Middle frontal gyrus (tissue), 1 donor: ENCODE results near the gene IL1R2.

Source experiments
- DNase-seq: peaks from one replicate; pipeline ENCODE4 v3.0.0-alpha.2; 2015; ENCODE audit warnings: low spot score; ENCODE audit errors: extremely low spot score

Gene IL1R2

GRCh38 chr2:102037681-102038080 lies 45.9 kb downstream of the IL1R2 start:
- no peak for DNase-seq

- DNase-seq, result no peak
Measured at GRCh38 chr2:102040229-102040628, 48.5 kb downstream of the IL1R2 start.

DNA sequence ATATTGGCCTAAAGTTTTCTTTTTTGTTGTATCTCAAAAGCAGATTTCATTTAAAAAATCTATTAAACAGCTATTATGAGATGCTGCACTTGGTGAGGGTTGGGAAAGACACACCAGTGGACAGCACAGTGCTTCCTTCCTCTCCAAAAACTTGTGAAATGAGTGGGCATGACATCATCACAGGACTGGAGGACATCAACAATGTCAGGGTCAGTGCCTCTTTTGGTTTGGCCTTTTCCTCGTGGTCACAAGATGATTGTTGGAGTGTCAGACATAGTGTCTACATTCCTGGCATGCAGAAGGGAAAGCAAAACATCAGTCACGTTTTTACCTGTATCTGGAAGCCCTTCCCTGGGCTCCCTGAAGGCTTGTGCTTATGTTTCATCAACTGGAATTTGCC lies 49.6 kb downstream of the IL1R2 start:
- no peak for DNase-seq

- no peak for DNase-seq
Measured at GRCh38 chr2:102042196-102043081, 50.7 kb downstream of the IL1R2 start.

- DNase-seq, result no peak
Measured at GRCh38 chr2:102043560-102043959, 51.8 kb downstream of the IL1R2 start.

- no peak for DNase-seq
Measured at GRCh38 chr2:102044235-102044896, 52.6 kb downstream of the IL1R2 start.

DNA sequence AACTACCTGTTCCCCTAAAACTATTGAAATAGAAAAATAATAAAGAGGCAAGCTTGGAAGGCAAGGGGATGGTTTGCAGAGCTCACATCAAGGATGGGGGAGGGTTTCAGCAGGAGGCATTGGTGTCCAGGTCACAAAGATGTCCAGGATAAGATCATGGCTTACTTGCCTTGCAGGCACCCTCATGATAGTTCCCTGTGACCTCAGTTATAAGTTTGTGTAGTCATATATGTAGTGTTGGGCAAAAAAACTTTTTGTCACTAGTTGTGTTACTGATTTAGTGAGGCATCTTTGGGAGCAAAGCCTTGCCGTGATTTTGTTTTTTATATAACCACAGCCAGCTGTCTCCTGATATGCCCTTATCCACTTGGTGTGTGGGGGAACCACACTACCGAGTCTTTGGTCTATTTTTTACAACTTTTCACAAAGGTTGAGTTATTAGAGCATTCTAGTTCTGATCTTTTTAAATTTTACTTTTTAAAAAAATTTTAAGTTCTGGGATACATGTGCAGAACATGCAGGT lies 53.3 kb downstream of the IL1R2 start:
- DNase-seq, result no peak

DNA sequence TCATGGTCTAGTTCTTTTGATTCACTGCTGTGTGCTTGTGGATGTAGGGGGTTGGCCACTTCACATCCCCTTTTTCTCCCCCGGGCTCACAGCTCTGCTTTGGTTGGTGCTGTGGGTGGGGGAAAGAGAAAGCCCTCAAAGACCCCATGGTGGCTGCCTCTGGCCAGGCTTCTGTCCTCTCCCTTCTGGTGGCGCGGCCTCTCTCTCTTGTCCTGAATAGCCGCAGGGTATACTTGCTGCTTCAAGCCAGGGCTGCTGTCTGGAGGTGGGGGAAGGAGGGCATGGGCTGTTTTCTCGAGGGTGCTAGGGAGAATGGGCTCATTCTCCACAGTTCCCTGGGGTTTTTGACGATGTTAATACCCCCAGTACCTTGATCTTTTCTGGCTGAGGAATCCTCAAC lies 53.9 kb downstream of the IL1R2 start:
- DNase-seq, result no peak

DNA sequence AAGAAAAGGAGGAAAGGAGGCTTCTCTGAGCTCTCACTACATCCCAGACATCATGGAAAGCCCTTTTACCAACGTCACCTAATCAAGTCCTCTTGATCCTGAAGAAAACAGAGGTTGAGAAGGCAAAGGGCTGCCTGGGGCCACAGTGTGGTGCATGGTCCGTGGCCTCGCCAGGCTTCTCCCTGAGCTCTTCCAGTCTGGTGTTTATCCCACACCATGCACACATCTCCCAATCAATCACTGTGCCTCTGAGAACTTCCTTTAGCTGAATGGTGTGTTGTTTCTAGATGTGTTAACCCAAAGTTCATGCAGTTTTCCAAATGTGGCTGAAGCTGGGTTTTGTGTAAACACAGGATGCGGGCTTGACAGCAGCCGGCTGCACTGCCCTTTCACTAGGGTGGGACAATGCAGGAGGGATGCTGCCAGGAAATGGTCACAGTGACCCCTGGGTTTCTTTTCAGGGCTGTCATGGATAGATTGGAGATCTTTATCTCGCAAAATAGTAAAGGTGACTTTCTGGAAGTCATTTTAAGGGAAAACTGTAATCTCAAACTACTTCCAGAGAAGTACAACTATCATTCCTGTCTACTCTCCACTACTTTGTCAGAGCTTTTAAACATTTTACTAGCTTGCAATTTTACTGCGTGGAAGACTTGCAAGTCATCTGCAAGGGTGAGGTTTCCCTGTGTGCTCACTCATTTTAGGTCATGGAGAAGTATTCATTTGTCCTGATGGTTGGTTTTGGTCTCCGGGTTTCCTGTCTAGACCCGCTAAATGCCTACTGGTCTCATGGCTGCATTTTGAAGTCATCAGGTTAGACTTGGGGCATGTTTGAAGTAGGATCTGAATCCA lies 54.6 kb downstream of the IL1R2 start:
- DNase-seq, result no peak

- no peak for DNase-seq
Measured at GRCh38 chr2:102048465-102048864, 56.7 kb downstream of the IL1R2 start.

DNA sequence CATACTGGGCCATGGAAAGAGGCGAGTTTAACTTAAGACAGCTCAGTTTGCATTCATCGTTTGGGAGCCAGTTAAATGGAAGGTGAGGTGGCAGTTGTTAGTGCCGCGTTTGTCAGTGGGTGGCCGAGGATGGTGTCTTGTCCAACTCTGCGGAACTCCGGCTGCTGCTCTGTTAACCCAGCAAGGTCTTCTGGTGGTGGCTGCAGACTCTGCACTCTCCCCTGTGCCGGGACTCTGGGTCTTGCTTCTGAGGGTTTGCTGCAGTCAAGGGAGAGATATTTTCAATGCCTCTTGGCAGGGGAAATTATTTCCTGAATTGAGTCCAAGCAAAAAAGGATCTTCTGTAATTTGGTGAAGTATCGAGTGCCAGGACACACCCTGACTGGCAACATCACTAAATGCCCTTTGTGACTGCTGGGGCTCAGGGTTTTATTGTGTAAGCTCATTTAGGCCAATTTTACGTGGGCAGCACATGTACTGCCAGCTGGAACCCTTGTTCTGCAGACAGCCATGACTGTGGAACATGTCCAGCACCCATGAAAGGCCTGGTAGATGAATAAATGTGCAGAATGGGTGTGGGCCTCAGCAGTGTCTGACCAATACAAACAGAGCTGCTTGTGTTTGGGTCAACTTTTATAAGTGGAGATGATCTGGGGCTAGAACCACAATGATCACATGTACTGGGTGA lies 58.1 kb downstream of the IL1R2 start:
- no peak for DNase-seq

DNA sequence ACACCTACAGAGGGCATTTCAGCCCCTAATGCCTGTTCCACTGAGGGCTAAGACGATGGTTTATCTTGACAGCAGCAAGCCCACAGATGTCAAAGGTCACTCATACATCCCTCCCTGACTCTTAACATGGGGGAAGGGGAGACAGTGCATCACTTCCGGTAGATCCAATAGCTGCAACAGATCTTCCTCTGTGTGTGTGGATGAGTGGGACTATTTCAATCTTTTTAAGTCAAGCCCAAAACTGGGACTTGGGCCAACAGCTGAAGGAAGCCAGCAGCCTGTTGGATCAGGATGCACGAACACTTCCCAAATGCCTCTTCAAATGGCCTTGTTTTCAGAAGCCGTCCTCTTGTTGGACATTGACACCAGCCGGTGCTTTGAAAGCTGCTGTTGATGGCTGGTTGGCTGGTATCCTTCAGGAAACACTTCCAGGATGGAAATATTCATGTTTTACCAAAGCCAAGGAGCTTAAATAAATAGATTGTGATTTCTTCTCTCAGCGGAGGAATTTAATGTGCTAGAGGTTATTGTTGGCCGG lies 59.2 kb downstream of the IL1R2 start:
- no peak for DNase-seq

- DNase-seq, result no peak
Measured at GRCh38 chr2:102051692-102052277, 60.0 kb downstream of the IL1R2 start.

DNA sequence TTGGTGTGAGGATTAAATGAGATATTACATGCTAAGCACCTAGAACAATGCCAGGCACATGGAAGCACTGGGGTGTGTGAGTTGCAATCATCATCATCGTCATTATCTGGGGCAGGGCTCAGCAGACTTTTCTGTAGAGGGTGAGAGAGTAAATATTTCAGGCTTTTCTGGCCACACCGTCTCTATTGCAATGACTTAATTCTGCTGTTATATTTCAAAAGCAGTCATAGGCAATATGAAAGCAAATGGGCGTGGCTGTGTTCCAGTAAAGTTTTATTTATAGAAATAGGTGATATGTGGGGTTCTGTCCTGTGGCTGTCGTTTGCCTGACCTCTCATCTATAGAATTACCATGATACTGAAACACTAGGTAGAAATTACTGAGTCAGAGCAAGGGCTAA lies 60.6 kb downstream of the IL1R2 start:
- no peak for DNase-seq

- DNase-seq, result no peak
Measured at GRCh38 chr2:102053096-102053495, 61.3 kb downstream of the IL1R2 start.

DNA sequence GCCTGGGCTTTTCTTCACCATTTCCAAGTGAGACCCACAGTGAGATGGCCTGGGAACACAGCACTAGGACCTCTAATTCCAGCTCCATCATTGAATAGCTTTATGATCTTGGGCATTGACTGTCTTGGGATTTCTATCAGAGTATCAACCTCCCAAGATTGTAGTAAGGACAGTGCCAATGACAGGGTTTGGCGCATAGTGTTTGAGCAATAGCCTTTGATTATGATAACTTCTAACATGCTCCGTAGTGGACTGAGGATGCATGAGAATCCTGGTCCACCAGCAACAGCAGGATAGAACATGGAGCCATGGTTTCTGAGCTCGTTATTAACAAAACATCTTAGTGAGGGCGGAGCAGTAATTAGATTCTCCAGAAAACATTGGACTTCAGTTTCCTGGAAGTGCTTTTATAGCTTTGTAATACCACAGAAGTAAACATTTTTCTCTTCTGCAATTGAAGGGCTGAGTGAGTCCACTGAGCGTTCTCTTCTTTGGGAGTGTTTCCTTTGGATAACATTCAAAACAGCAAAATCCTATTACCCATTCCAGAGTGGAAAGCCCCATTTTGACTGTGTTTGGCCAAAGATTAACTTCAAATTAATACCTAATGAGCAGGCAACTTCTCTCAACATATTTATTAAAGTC lies 63.7 kb downstream of the IL1R2 start:
- no peak for DNase-seq

DNA sequence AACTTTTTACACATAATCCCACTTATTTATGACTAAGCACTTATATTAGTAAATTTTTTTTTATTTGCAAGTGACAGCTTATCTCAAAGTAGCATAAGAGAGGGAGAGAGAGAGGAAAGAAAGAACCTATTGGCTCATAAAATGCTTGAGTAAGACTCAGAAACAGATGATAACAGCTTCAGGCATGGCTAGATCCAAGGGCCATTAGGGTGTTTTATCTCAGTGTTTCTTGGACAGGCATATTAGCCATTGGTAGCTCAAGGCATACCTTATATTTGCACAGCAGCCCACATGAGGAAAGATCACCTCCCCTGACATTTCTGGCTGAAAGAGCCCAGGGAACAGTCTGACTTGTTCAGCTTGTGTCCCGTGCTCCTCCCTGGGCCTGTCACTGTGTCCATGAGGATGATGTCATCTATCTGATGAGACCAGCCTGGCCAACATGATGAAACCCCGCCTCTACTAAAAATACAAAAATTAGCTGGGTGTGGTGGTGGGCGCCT lies 64.4 kb downstream of the IL1R2 start:
- DNase-seq, result no peak

- DNase-seq, result no peak
Measured at GRCh38 chr2:102057502-102058292, 65.9 kb downstream of the IL1R2 start.

DNA sequence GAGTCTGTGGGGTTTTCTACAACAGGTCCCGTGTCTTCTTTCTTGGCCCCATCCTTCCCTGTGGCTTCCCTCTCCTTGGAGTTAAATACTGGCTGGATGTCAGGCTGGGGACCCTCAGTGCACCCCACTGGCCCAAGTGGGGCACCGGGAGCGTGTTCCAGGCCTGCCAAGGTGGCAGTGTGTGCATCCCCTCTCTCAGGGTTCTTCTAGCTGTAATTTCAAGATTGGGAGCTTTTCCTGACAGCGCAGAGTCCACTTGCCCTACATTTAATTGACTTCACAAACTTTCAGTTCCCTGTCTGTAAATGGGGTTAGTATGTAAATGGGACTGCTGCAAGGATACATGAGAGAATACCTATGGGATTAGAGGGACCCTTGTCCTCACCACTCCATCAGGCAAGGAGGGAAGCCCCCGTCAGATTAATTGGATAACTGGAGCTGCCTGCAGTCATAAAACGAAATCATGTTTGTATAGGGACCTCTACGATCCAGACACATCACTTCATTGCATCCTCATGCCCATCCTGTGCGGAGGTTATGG lies 66.6 kb downstream of the IL1R2 start:
- DNase-seq, result no peak
